Upper lobe of left lung (tissue), 4 donors: Measurements from ENCODE around the gene KLF2.

ENCODE experiments used
- CTCF ChIP-seq, 6 experiments: fragments of 450-650 bp in 4 of 6; fragments of 200-600 bp in 2 of 6; sonication (generic) in 2 of 6; IDR thresholded peaks; one replicate each; pipeline ENCODE4 v1.5.1; 2016 to 2019; ENCODE audit warnings: antibody characterized with exemption in 6 of 6
- POLR2A ChIP-seq, 4 donors: fragments of 450-650 bp; IDR thresholded peaks; one replicate each; pipeline ENCODE4 v1.5.1; 2016 to 2017; ENCODE audit warnings: antibody characterized with exemption in 4 of 4, mild to moderate bottlenecking in 2 of 4
- POLR2AphosphoS5 ChIP-seq, 2 donors: sonication (generic); formaldehyde crosslinking; IDR thresholded peaks; one replicate each; pipeline ENCODE4 v1.5.1; 2017; ENCODE audit warnings: antibody characterized with exemption in 2 of 2

- TF ChIP-seq POLR2A (IDR thresholded peaks at IDR 0.05) (peak in 2 of 4 donors; percentile 41 to 45), CTCF (IDR thresholded peaks at IDR 0.05) (peak in 1 of 6 experiments; percentile 6), POLR2AphosphoS5 (IDR thresholded peaks at IDR 0.05) (peak; percentile 96 to 98)
Measured at GRCh38 chr19:16327911-16328823, 3.5 kb downstream of the KLF2 start.
